WI38 (cell line): ENCODE measurements around the gene GPRIN3.

Experiments used
- H3K4me3 ChIP-seq: 2 replicates; pipeline ENCODE4 v1.5.1; 2011; ENCODE audit warnings: low read depth, mild to moderate bottlenecking, control low read depth, low read length
- TF ChIP-seq, protein P1 (sequence below): IDR thresholded peaks from 2 replicates; pipeline ENCODE4 v1.5.1; 2012; ENCODE audit warnings: low read depth, mild to moderate bottlenecking, control low read depth, low read length

GPRIN3 gene

GRCh38 chr4:89300060-89300459, 7.5 kb downstream of the GPRIN3 start:
- TF ChIP-seq, protein P1, sequence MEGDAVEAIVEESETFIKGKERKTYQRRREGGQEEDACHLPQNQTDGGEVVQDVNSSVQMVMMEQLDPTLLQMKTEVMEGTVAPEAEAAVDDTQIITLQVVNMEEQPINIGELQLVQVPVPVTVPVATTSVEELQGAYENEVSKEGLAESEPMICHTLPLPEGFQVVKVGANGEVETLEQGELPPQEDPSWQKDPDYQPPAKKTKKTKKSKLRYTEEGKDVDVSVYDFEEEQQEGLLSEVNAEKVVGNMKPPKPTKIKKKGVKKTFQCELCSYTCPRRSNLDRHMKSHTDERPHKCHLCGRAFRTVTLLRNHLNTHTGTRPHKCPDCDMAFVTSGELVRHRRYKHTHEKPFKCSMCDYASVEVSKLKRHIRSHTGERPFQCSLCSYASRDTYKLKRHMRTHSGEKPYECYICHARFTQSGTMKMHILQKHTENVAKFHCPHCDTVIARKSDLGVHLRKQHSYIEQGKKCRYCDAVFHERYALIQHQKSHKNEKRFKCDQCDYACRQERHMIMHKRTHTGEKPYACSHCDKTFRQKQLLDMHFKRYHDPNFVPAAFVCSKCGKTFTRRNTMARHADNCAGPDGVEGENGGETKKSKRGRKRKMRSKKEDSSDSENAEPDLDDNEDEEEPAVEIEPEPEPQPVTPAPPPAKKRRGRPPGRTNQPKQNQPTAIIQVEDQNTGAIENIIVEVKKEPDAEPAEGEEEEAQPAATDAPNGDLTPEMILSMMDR, result no peak
- H3K4me3 ChIP-seq, result no peak overlapping the region

DNA sequence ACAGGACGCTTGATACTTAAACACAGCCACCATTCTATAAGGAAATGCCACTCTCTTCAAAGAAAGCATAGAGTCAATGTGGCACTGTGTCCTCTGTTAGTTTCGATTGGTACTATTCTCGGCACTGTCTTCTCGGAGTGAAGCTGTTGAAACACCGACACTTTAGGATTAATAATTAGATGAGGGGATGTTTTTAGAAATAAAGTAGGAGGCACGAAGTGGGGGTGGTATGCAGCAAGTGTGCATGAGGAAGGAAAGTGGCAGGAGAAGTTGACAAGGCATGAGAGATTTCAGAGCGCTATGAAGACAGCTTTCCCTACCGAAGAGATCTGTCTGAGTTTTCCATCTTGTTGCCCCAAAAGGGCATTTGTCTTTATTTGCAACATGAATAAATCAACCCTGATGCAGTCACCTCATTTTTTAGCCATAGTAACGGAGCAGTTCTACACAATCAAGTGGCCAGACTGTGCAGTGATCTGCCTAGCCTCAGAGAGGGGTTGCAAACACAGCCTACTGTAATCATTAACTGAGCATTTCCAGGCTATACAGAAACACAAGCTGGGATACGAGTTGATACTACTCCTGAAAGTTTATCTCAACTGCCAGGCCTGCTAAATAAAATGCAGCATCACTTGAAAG, 8.3 kb downstream of the GPRIN3 start:
- TF ChIP-seq, protein P1, result no peak
- H3K4me3 ChIP-seq, result no peak overlapping the region

- TF ChIP-seq, protein P1, result no peak
- H3K4me3 ChIP-seq, result no peak overlapping the region
Observed at GRCh38 chr4:89298788-89299152, 8.8 kb downstream of the GPRIN3 start.

DNA sequence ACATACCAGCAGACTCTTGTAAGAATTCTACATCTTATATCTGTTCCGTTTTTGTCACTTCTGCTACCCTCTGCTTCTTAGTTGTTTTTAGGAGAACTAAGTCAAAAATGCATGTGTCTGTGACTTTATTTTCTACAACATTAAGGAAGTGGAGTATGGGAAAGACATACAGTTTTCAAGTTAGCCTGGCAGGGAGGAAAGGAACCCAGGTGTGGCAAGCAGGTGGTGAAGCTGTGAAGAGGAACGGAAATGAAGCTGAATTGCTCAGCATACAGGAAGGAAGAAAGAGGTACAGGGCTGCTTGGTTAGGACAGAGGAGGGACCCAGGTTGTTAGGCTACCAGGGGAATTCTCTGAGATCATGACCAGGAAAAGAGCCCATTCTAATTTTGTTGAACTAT, 9.4 kb downstream of the GPRIN3 start:
- TF ChIP-seq, protein P1, result no peak
- no peak overlapping the region for H3K4me3 ChIP-seq

- no peak overlapping the region for H3K4me3 ChIP-seq
- TF ChIP-seq, protein P1, result no peak
Observed at GRCh38 chr4:89296896-89297295, 10.7 kb downstream of the GPRIN3 start.

DNA sequence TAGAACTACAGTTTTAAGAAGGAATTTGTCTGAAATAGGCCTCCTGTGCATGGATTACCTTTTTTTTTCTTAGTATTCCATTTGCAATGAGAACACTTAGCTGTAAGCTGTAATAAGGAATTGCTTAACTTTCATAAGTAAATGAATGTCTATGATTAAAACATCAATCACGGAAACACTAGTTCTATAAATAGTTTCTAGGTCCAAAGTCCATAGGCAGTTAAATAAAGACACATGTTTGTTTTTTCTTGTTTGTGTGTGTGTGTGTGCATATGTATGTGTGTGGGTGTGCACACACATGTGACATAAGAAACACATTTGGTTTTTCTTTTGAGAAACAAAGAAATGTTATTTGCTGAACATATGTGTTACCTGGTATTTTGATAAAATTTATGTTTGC, 11.2 kb downstream of the GPRIN3 start:
- TF ChIP-seq, protein P1, result no peak
- no peak overlapping the region for H3K4me3 ChIP-seq

GRCh38 chr4:89295415-89295927, 12.1 kb downstream of the GPRIN3 start:
- TF ChIP-seq, protein P1, result no peak
- H3K4me3 ChIP-seq, result no peak overlapping the region
